PFSK-1 (cell line): ENCODE data around the gene ADAMTSL4. TPM values are rescaled to one million over a fixed set of nuclear protein-coding genes. Genes with fewer than 3 reads are reported as not detected.

Experiments
- FOXP2 ChIP-seq: optimal IDR thresholded peaks from 2 replicates; pipeline ENCODE3; 2011; ENCODE audit warnings: borderline replicate concordance, control low read depth, inconsistent platforms; ENCODE audit not compliant: insufficient read depth; ENCODE audit errors: extremely low read length, extremely low read depth
- POLR2AphosphoS5 ChIP-seq: IDR thresholded peaks from 2 replicates; pipeline ENCODE4 v1.6.1; 2012; ENCODE audit warnings: low read depth, mild to moderate bottlenecking, control low read depth, low read length, moderate library complexity
- SIN3A ChIP-seq: IDR thresholded peaks from 2 replicates; pipeline ENCODE4 v1.6.1; 2012; ENCODE audit warnings: mild to moderate bottlenecking, low read length, moderate library complexity, borderline replicate concordance; ENCODE audit not compliant: insufficient read depth
- TAF1 ChIP-seq: IDR thresholded peaks from 2 replicates; pipeline ENCODE4 v1.6.1; 2012; ENCODE audit warnings: low read length, control low read depth, borderline replicate concordance; ENCODE audit not compliant: insufficient read depth
- polyA plus RNA-seq: library from polyadenylated mRNA; unstranded; fragments of >200 nt; gene quantifications from one replicate; pipeline ENCODE4 v1.2.1, GENCODE V29; 2012; ENCODE audit warnings: low read depth, missing spikeins; ENCODE audit not compliant: insufficient read length
- TF ChIP-seq, protein P1 (sequence below), 2 experiments: IDR thresholded peaks; 2 replicates each; pipeline versions ENCODE4 v1.6.1 to v1.8.0; 2011 to 2012; ENCODE audit warnings: low read depth in 2 of 2, low read length in 2 of 2, control low read depth in 1 of 2, inconsistent platforms in 1 of 2, mild to moderate bottlenecking in 1 of 2, moderate library complexity in 1 of 2; ENCODE audit not compliant: insufficient read depth in 1 of 2

Gene ADAMTSL4
- polyA plus RNA-seq = 13.7 TPM

DNA sequence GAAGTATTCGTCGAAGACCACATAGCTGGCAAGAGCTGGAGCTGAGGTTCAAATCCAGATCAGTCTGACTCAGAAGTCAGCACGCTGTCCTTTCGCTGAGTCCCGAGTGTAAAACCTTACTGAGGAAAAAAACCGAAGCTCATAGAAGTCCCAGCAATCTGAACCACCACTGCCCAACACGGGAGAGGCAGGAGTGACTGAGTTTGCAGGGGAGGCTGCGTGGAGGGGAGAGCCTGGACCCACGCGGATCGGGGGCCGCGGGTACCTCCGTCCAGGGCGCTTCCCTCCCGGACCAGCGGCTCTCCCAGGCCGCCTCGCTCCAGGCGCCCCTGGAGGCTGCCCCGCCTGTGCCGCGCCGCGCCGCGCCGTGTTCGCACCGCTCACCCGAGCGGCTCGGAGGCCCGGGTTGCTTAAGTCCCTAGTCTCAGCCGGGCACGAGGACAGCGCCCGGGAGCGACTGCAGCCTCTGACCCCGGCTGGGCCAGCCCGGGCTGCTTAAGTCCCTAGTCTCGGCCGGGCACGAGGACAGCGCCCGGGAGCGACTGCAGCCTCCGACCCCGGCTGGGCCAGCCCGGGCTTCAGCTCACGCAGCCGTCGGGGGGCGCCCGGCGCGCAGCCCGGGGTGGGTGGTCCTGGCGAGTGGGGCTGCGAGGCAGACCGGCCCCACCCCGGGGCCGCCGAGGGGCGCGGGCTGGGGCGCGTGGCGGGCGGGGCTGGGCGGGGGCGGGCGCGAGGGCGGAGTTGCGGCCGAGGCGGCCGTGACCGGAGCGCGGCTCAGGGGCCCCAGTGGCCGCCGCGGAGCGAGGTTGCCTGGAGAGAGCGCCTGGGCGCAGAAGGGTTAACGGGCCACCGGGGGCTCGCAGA, at the start of gene ADAMTSL4:
TSS of gene ADAMTSL4 (plus strand) at position 777 of the 864 bp plus-strand sequence. CDS start 2,881 bp downstream, outside the sequence.
- peak; percentile 11 for TF ChIP-seq FOXP2
- peak; percentile 63; the same call in 1 of the 2 replicates for TF ChIP-seq POLR2AphosphoS5
- no peak for TF ChIP-seq SIN3A
- TF ChIP-seq, protein P1, sequence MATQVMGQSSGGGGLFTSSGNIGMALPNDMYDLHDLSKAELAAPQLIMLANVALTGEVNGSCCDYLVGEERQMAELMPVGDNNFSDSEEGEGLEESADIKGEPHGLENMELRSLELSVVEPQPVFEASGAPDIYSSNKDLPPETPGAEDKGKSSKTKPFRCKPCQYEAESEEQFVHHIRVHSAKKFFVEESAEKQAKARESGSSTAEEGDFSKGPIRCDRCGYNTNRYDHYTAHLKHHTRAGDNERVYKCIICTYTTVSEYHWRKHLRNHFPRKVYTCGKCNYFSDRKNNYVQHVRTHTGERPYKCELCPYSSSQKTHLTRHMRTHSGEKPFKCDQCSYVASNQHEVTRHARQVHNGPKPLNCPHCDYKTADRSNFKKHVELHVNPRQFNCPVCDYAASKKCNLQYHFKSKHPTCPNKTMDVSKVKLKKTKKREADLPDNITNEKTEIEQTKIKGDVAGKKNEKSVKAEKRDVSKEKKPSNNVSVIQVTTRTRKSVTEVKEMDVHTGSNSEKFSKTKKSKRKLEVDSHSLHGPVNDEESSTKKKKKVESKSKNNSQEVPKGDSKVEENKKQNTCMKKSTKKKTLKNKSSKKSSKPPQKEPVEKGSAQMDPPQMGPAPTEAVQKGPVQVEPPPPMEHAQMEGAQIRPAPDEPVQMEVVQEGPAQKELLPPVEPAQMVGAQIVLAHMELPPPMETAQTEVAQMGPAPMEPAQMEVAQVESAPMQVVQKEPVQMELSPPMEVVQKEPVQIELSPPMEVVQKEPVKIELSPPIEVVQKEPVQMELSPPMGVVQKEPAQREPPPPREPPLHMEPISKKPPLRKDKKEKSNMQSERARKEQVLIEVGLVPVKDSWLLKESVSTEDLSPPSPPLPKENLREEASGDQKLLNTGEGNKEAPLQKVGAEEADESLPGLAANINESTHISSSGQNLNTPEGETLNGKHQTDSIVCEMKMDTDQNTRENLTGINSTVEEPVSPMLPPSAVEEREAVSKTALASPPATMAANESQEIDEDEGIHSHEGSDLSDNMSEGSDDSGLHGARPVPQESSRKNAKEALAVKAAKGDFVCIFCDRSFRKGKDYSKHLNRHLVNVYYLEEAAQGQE (IDR thresholded peaks at IDR 0.05; ENCODE audit: insufficient read depth in 1 of 2, low read depth in 2 of 2, low read length in 2 of 2) = peak in 1 of 2 experiments; percentile 37; a peak in 1 of 4 replicates

GRCh38 chr1:150505431-150505830, 43.8 kb upstream of the ADAMTSL4 start:
- TF ChIP-seq POLR2AphosphoS5 (no peak), FOXP2 (no peak), SIN3A (no peak), TAF1 (no peak)
- TF ChIP-seq, protein P1 (IDR thresholded peaks at IDR 0.05; ENCODE audit: insufficient read depth in 1 of 2, low read depth in 2 of 2, low read length in 2 of 2) = no peak

GRCh38 chr1:150507912-150508864, 41.0 kb upstream of the ADAMTSL4 start, which contains the start of gene ECM1:
TSS of gene ECM1 (plus strand) at chr1:150508109. CDS start at chr1:150508210, 101 bp downstream.
- TF ChIP-seq SIN3A (peak; percentile 87; the same call in 1 of the 2 replicates), FOXP2 (no peak), TAF1 (peak; percentile 57; the same call in 1 of the 2 replicates), POLR2AphosphoS5 (peak; percentile 87)
- TF ChIP-seq, protein P1 (IDR thresholded peaks at IDR 0.05; ENCODE audit: insufficient read depth in 1 of 2, low read depth in 2 of 2, low read length in 2 of 2) = no peak

DNA sequence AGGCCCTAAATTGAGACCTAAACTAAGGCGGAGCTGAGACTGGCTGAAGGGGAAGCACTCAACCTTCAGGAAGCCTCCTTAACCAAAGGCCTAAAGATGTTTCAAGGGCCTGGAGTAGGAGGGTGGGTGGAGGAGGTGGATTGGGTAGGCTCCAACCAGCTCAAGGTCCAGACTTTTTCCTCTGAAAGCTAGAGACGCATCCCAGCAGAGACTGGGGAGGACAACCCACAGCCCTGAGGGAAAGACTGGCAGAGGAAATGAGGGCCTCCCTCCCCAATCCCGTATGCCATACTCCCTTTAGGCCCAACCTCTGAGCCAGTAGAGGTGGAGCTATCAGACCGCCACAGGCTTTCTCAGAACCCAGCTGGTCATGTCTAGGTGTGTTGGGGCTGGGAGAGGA, 40.2 kb upstream of the ADAMTSL4 start:
- TF ChIP-seq FOXP2 (no peak), TAF1 (no peak), SIN3A (no peak), POLR2AphosphoS5 (no peak)
- TF ChIP-seq, protein P1 (IDR thresholded peaks at IDR 0.05; ENCODE audit: insufficient read depth in 1 of 2, low read depth in 2 of 2, low read length in 2 of 2) = no peak
